ENCODE data around the gene PCK1.
A peak's percentile ranks its signal among the peaks of the same experiment; 100 is the strongest.

The PCK1 gene

DNA sequence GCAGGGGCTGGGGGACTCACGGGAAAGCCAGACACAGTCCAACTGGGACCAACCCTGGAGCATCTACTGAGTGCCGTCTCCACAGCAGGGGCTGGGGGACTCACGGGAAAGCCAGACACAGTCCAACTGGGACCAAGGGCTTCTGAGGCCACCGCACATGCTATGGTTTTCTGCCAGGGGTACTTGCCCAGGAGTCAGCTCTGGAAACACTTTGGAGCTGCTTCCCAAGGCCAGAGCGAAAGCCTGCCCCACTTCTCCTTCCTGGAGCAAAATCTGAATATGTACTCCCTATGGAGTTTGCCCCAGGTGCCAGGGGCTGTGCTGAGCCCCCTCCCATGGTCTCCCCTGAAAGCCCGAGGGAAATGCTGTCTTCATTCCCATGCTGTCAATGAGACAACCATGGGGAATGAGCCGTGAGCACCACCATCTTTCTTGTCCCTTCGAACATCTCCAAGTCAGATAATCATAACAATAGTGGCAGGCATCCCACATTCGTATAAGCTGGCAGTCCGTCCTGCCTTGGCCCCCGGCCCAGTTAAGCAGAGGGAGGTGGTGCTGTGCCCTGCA is 18.5 kb downstream of the PCK1 start:
- peaks cover 4% of the 10 kb centered on the region for H3K9me3 ChIP-seq (ENCODE audit: control insufficient read depth, low read length)
- H3K36me3 ChIP-seq (ENCODE audit: control insufficient read depth, insufficient read depth, low read length), result no peaks in the 10 kb centered on the region
- H3K4me1 ChIP-seq (ENCODE audit: control insufficient read depth, insufficient read depth, low read length, poor library complexity, severe bottlenecking), result peaks cover 13% of the 10 kb centered on the region
- no peak overlapping the region for H3K27ac ChIP-seq (ENCODE audit: low read depth, low read length, severe bottlenecking)
- no peak overlapping the region for H3K4me3 ChIP-seq (ENCODE audit: extremely low read depth, insufficient read depth, low read length, poor library complexity, severe bottlenecking)
- whole genome bisulfite sequencing, 2 experiments (ENCODE audit: insufficient coverage in 2 of 2), result 80 to 83% methylated on average over 9 to 11 of the region's 11 CpGs

DNA sequence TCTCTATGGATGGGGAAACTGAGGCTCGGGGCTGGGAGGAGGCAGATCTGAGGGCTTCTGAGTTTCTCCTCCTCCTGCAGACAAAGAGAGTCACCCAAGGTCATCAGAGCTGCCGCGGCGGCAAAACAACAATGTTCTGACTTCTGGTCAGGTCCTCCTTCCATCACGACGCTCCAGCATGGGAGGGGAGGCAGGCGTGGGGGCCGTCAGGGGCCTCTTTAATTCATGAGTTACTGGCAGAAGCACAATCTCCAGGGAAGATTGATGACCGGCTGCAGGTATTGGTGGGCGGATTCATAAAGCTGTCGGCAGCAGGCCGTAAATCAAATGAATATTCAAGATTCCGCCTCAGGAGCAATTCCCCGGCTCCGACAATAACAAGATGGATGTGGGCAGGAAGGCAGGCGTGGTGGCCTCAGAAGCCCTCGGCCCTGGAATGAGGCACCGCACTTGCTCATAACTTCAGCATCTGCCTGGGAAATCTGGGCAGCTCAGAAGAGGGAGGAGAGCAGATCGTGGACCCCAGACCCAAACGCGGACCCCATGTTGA is 19.1 kb downstream of the PCK1 start:
- 71 to 86% methylated on average over 20 to 21 of the region's 21 CpGs for WGBS, 2 experiments (ENCODE audit: insufficient coverage in 2 of 2)
- H3K4me1 ChIP-seq (ENCODE audit: control insufficient read depth, insufficient read depth, low read length, poor library complexity, severe bottlenecking), result peaks cover 13% of the 10 kb centered on the region
- no peaks in the 10 kb centered on the region for H3K36me3 ChIP-seq (ENCODE audit: control insufficient read depth, insufficient read depth, low read length)
- H3K9me3 ChIP-seq (ENCODE audit: control insufficient read depth, low read length), result peaks cover 4% of the 10 kb centered on the region
- H3K27ac ChIP-seq (ENCODE audit: low read depth, low read length, severe bottlenecking), result no peak overlapping the region
- no peak overlapping the region for H3K4me3 ChIP-seq (ENCODE audit: extremely low read depth, insufficient read depth, low read length, poor library complexity, severe bottlenecking)

DNA sequence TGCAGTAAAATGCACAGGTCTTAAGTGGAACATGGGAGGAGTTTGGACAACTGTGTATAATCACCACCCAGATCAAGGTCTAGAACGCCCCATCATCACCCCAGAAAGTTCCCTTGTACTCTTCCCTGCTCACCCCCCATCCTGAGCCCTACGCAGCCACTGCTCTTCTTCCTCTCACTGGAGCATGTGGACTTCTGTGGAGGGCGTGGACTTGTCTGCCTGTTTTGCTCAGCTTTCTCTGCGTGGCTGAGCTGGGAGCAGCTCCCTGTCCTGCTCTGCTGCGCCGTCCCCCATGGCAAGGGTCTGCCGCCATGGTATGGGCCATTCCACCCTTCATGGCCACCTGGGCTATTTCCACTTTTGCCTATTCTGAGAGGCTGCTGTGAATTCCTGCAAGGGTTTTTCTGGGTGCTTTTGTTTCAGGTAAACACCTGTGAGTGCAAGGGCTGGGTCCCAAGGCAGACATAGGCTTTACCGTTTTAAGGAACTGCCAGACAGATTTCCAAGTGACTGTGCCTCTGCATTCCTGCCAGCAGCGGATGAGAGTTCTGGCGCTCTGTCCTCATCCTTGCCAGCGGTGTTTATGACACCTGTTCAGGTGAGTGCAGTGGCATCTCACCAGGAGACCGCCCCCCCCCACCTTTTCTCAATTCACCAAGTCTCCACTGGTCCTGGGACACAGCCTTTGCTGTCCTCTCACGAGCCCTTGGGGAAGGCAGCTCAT is 19.7 kb downstream of the PCK1 start:
- Histone ChIP-seq H3K4me1 (ENCODE audit: control insufficient read depth, insufficient read depth, low read length, poor library complexity, severe bottlenecking) (peaks cover 13% of the 10 kb centered on the region), H3K27ac (ENCODE audit: low read depth, low read length, severe bottlenecking) (no peak overlapping the region), H3K9me3 (ENCODE audit: control insufficient read depth, low read length) (peaks cover 4% of the 10 kb centered on the region), H3K4me3 (ENCODE audit: extremely low read depth, insufficient read depth, low read length, poor library complexity, severe bottlenecking) (no peak overlapping the region), H3K36me3 (ENCODE audit: control insufficient read depth, insufficient read depth, low read length) (no peaks in the 10 kb centered on the region)
- WGBS, 2 experiments (ENCODE audit: insufficient coverage in 2 of 2), result 93% methylated on average over 9 to 12 of the region's 13 CpGs

DNA sequence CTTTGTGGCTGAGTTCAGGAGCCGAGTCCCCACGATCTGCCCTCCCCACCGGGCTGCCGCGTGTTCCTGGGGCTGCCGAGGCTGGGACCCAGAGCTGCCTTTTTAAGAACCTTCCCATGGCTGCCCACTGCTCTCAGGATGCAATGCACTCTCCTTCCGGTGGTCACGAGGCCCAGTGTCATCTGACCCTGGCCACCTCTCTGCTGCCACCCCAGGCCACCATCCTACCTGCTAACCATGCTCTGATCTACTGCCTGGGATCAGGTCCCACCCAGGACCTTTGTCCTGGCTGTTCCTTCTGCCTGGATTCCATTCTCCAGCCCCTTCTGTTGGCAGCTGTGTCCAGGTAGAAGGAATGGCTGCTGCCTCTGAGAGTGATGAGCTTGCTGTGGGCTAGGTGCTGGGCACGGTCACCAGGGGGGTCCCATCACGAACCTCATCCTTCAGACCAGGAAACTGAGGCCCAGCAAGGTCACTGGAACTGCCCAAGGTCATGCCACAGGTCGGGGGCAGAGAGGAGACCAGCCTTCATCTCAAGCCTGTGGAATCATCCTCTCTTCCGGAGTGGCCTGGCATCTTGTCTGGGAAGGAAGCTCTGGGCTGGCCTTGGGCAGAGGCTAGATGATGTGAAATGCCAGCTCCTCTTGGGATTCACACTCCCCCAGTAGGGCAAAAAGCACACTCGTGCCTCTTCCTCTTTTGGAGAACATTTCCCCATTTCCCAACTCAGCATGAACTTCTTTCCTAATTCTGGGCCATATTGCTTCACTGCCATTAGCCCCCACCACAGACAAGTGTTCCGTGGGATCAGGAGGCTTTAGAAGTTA is 20.5 kb downstream of the PCK1 start:
- Histone ChIP-seq H3K27ac (ENCODE audit: low read depth, low read length, severe bottlenecking) (peak overlapping the region; percentile 91), H3K4me3 (ENCODE audit: extremely low read depth, insufficient read depth, low read length, poor library complexity, severe bottlenecking) (no peak overlapping the region), H3K36me3 (ENCODE audit: control insufficient read depth, insufficient read depth, low read length) (no peaks in the 10 kb centered on the region), H3K9me3 (ENCODE audit: control insufficient read depth, low read length) (peaks cover 4% of the 10 kb centered on the region), H3K4me1 (ENCODE audit: control insufficient read depth, insufficient read depth, low read length, poor library complexity, severe bottlenecking) (peaks cover 13% of the 10 kb centered on the region)
- 86 to 89% methylated on average over 10 to 14 of the region's 14 CpGs for WGBS, 2 experiments (ENCODE audit: insufficient coverage in 2 of 2)

DNA sequence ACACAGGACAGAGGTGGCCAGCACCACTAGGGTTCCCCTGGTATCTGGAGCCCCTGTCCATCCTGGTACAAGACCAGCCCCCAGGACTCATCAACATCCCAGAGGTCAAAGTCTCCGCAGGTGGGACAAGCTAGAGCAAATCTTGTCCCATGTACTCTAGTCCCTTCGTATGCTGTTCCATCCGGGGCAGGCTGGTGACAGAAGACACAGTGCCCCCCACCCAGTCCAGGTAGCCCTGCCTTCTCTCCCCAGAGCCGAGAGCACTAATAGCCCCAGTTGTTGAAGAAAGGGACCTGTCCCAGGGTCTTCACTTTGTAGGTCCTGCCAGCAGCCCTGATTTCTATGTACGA is 21.1 kb downstream of the PCK1 start:
- H3K9me3 ChIP-seq (ENCODE audit: control insufficient read depth, low read length), result peaks cover 4% of the 10 kb centered on the region
- peaks cover 13% of the 10 kb centered on the region for H3K4me1 ChIP-seq (ENCODE audit: control insufficient read depth, insufficient read depth, low read length, poor library complexity, severe bottlenecking)
- peak overlapping the region; percentile 91 for H3K27ac ChIP-seq (ENCODE audit: low read depth, low read length, severe bottlenecking)
- 87 to 94% methylated on average over 5 of the region's 5 CpGs for WGBS, 2 experiments (ENCODE audit: insufficient coverage in 2 of 2)
- no peak overlapping the region for H3K4me3 ChIP-seq (ENCODE audit: extremely low read depth, insufficient read depth, low read length, poor library complexity, severe bottlenecking)
- H3K36me3 ChIP-seq (ENCODE audit: control insufficient read depth, insufficient read depth, low read length), result no peaks in the 10 kb centered on the region

DNA sequence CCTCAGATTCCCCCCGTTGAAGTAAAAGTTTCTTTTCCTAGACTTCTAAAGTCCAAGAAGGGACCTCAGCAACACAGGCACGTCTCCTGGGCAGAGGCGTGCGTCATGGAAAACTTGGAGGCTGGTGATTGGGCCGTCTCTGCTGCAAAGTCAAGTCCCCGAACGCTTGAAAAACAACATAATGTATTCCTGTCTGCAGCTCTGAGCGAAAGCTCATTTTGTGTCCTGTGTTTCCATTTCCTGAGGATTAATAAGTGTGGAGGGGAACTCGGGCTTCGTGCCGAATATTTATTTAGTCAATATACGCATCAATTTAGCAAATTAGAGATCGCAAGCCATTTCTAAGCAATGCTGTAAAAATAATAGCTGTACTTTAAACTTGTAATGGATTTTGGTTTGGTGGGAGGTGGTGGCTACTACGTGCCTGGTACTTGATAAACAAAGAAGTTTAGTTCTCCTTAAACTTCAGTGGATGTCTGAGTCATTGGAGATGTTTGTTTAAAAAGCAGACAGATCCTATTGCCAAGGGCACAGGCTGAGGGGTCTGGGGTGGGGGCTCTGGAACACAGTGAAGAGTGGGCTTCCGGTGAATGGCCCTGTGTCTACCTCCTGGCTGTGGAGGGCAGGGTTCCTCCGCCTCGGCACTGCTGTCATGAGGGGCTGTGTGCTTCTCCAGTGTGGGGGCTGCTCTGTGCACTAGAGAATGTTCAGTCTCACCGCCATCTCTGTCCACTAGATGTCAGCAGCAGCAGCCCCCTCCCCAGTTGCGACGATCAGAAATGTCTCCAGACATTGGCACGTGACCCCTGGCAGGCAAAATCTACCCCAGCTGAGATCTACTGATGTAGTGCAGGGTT is 21.8 kb downstream of the PCK1 start:
- Histone ChIP-seq H3K4me1 (ENCODE audit: control insufficient read depth, insufficient read depth, low read length, poor library complexity, severe bottlenecking) (peaks cover 13% of the 10 kb centered on the region), H3K27ac (ENCODE audit: low read depth, low read length, severe bottlenecking) (peak overlapping the region; percentile 91), H3K9me3 (ENCODE audit: control insufficient read depth, low read length) (peaks cover 4% of the 10 kb centered on the region), H3K36me3 (ENCODE audit: control insufficient read depth, insufficient read depth, low read length) (no peaks in the 10 kb centered on the region), H3K4me3 (ENCODE audit: extremely low read depth, insufficient read depth, low read length, poor library complexity, severe bottlenecking) (no peak overlapping the region)
- 66 to 81% methylated on average over 15 to 16 of the region's 21 CpGs for WGBS, 2 experiments (ENCODE audit: insufficient coverage in 2 of 2)

DNA sequence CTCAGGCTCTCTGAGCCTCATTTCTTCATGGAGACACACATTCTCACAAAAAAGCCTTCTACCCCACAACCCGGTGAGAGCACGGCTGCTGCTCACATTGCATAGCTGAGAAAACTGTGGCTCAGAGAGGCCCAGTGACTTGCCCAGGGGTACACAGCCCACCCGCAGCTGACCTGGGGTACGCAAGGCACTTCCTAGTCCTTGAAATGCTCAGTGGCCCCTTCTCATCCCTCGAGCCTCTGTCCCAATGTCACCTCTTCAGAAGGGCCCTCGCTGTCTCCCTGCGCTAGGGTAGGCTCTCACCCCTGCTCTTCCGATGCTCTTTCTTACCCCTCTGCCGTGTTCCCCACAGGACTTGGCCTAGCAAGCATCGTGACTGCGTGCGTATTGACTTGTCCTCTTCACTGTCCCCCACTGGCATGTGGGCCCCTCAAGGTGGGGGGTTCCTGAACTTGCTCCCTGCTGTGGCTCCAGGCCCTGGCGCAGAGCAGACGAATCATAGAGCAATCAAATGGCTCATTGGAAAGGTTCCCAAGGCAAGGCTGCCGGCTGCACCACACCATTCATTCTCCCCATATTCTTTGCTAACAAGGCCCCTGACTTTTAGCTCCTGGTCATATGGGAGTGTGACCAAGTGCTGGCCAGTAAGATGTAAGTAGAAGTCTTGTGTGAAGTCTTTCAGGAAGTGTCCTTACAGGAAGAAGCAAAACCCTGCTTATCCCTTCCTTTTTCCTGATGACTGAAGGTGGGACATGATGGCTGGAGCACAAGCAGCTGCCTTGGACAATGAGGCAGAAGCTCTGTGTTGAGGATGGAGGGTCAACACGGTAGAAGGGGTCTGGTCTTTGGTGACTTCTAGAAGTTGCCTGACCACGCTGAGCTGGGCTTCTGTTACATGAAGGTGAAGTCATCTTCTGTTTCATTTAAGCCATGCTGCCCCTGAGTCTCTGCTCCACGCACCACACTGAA is 22.7 kb downstream of the PCK1 start:
- H3K9me3 ChIP-seq (ENCODE audit: control insufficient read depth, low read length), result peaks cover 4% of the 10 kb centered on the region
- no peak overlapping the region for H3K4me3 ChIP-seq (ENCODE audit: extremely low read depth, insufficient read depth, low read length, poor library complexity, severe bottlenecking)
- peaks cover 13% of the 10 kb centered on the region for H3K4me1 ChIP-seq (ENCODE audit: control insufficient read depth, insufficient read depth, low read length, poor library complexity, severe bottlenecking)
- no peaks in the 10 kb centered on the region for H3K36me3 ChIP-seq (ENCODE audit: control insufficient read depth, insufficient read depth, low read length)
- peak overlapping the region; percentile 91 for H3K27ac ChIP-seq (ENCODE audit: low read depth, low read length, severe bottlenecking)
- 85 to 91% methylated on average over 12 to 16 of the region's 18 CpGs for WGBS, 2 experiments (ENCODE audit: insufficient coverage in 2 of 2)

DNA sequence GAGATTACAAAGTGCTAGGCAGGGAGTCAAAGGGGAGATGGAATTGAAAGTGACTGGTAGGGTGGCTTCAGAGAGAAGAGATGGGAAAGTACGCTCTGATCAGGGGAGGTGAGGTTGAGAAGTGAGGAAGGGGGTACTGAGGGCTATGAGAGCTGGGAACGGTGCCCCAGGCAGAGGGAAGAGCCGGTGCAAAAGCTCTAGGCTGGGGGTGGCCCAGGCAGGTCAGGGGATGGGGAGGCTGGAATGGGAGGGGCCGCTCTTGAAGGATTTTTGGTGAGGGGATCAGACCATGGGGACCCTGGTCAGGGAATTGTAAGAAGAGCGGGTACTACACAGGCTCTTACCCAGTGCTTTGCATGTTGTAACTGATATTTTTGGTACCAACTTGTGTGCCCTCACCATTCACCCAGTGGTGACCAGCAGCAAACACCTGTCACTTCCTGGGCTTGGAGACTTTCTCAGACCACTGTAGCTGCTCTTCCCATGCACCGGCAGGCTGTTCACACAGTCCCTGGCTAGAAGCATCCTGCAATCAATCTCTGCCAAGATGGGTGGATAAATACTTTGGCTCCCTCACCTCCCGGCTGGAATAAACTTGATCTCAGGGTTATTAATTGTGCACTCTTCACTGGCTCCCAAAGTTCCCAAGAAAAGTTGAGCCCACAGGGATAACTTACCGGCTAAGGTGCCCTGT is 24.0 kb downstream of the PCK1 start:
- no peak overlapping the region for H3K4me3 ChIP-seq (ENCODE audit: extremely low read depth, insufficient read depth, low read length, poor library complexity, severe bottlenecking)
- peaks cover 4% of the 10 kb centered on the region for H3K9me3 ChIP-seq (ENCODE audit: control insufficient read depth, low read length)
- no peak overlapping the region for H3K27ac ChIP-seq (ENCODE audit: low read depth, low read length, severe bottlenecking)
- H3K4me1 ChIP-seq (ENCODE audit: control insufficient read depth, insufficient read depth, low read length, poor library complexity, severe bottlenecking), result peaks cover 13% of the 10 kb centered on the region
- no peaks in the 10 kb centered on the region for H3K36me3 ChIP-seq (ENCODE audit: control insufficient read depth, insufficient read depth, low read length)
- WGBS, 2 experiments (ENCODE audit: insufficient coverage in 2 of 2), result 92 to 94% methylated on average over 5 to 7 of the region's 8 CpGs

DNA sequence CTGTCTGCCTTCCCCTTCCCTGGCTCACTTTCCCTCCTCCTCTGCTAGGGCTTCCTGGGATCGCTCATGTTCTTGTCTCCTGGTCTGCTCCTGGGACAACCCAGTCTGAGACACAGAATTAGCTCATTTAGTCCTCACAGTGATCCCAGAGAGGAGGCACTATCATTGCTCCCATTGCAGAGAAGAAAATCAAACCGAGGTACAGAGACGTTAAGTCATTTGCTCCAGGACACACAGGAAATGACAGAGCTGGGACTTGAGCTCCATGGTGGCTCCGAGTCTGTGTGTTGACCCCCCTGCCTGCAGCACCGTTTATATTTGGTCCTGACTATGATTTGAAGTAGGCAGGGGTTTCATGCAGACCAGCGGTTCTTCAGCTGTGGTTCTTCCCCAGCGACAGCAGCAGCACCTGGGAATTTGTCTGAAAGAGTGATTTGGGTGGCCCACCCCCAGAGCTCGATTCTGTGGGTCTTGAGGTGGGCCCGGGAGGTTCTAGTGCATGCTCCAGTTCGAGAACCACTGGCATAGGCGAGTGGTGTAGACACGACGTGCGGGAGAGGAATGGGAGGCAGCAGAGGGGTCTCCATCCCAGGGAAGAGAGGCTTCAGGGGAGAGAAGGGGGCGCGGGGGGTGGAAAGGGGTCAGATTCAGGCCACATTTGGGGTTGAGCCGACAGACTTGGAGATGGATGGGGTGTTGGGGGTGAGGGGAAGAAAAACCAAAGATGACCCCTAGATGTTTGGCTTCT is 24.7 kb downstream of the PCK1 start:
- 91 to 95% methylated on average over 10 to 14 of the region's 17 CpGs for whole genome bisulfite sequencing, 2 experiments (ENCODE audit: insufficient coverage in 2 of 2)
- H3K4me3 ChIP-seq (ENCODE audit: extremely low read depth, insufficient read depth, low read length, poor library complexity, severe bottlenecking), result no peak overlapping the region
- no peaks in the 10 kb centered on the region for H3K36me3 ChIP-seq (ENCODE audit: control insufficient read depth, insufficient read depth, low read length)
- peaks cover 13% of the 10 kb centered on the region for H3K4me1 ChIP-seq (ENCODE audit: control insufficient read depth, insufficient read depth, low read length, poor library complexity, severe bottlenecking)
- H3K27ac ChIP-seq (ENCODE audit: low read depth, low read length, severe bottlenecking), result no peak overlapping the region
- H3K9me3 ChIP-seq (ENCODE audit: control insufficient read depth, low read length), result peaks cover 4% of the 10 kb centered on the region

Data from mesodermal cell (in vitro differentiated cells).